HepG2 (cell line): ENCODE results near the gene SYDE2. TPM values are rescaled to one million over a fixed set of nuclear protein-coding genes. Genes with fewer than 3 reads are reported as not detected.

Experiments used
- ATAC-seq: fragments of 200-7000 bp; cut with Tn5 transposase; 3 replicates; pipeline ENCODE4 v1.9.1; 2020; ENCODE audit warnings: mild to moderate bottlenecking, moderate library complexity
- BruUV-seq: library from RNA; stranded (reverse); fragments of 400-500 nt; replicated peaks from 2 replicates; lab custom pipeline; 2021; lab: Mats Ljungman, UMichigan
- CTCF ChIA-PET: fragments of 300-600 bp; formaldehyde crosslinking; extraction: SDS; loops from one replicate; lab custom pipeline; 2021; ENCODE audit warnings: low total read pairs, inconsistent platforms, low intra/inter-chr PET ratio; lab: Yijun Ruan, JAX
- POLR2A ChIA-PET: fragments of 350-600 bp; sonication (Branson Sonifier 250); formaldehyde crosslinking; loops from one replicate; lab custom pipeline; 2020; ENCODE audit warnings: antibody characterized with exemption, inconsistent platforms; lab: Yijun Ruan, JAX
- DNase-seq: peaks from one replicate; pipeline ENCODE4 v3.0.0-alpha.2; 2015; ENCODE audit warnings: low spot score
- FAIRE-seq: peaks from 3 replicates; lab custom pipeline; 2011; peaks lifted over from hg19 to GRCh38; lab: Jason Lieb, UNC
- H2AFZ ChIP-seq: one replicate; pipeline ENCODE4 v1.6.1; 2011; ENCODE audit warnings: low read length, inconsistent platforms
- H3K27ac ChIP-seq: fragments of 300-600 bp; 3 replicates; pipeline ENCODE4 v1.8.0; 2011; ENCODE audit warnings: mixed run types, mild to moderate bottlenecking, mixed read lengths, low read length, inconsistent platforms; ENCODE audit not compliant: insufficient read depth; ENCODE audit errors: extremely low read length
- H3K27me3 ChIP-seq, 2 experiments: fragments of 200-600 bp in 1 of 2; 2 replicates in 1 of 2; 3 replicates in 1 of 2; pipeline versions ENCODE4 v1.6.0 to v1.8.0; 2011; ENCODE audit warnings: low read length in 2 of 2, mild to moderate bottlenecking in 2 of 2, moderate library complexity in 2 of 2, inconsistent platforms in 1 of 2; ENCODE audit not compliant: insufficient read depth in 2 of 2, control insufficient read depth in 1 of 2
- H3K36me3 ChIP-seq, 2 experiments: fragments of 200-600 bp in 1 of 2; replicated peaks in 1 of 2; 2 replicates in 1 of 2; 3 replicates in 1 of 2; pipeline versions ENCODE4 v1.5.1 to v1.8.0; 2011; ENCODE audit warnings: low read length in 2 of 2, inconsistent platforms in 1 of 2; ENCODE audit not compliant: insufficient read depth in 2 of 2, control insufficient read depth in 1 of 2
- H3K4me1 ChIP-seq: 2 replicates; pipeline ENCODE4 v1.5.1; 2012; ENCODE audit warnings: low read length, inconsistent platforms; ENCODE audit not compliant: insufficient read depth
- H3K4me2 ChIP-seq: 2 replicates; pipeline ENCODE4 v1.6.0; 2011; ENCODE audit warnings: low read depth, low read length, inconsistent platforms
- H3K4me3 ChIP-seq, 3 experiments: fragments of 200-600 bp in 1 of 3; sonication (generic), shearing (Covaris generic) in 1 of 3; replicated peaks in 1 of 3; 2 replicates each; pipeline ENCODE4 v1.5.1; 2011 to 2016; ENCODE audit warnings: low read length in 3 of 3, inconsistent platforms in 2 of 3, low read depth in 2 of 3, mild to moderate bottlenecking in 2 of 3, control low read depth in 1 of 3, mixed read lengths in 1 of 3; ENCODE audit not compliant: insufficient read depth in 1 of 3
- H3K79me2 ChIP-seq: one replicate; pipeline ENCODE4 v1.6.1; 2011; ENCODE audit warnings: low read length, inconsistent platforms; ENCODE audit not compliant: insufficient read depth
- H3K9ac ChIP-seq: 2 replicates; pipeline ENCODE4 v1.6.0; 2011; ENCODE audit warnings: mild to moderate bottlenecking, low read depth, low read length, inconsistent platforms; ENCODE audit not compliant: insufficient read depth
- H3K9me3 ChIP-seq: 2 replicates; pipeline ENCODE4 v1.5.1; 2012; ENCODE audit warnings: mild to moderate bottlenecking, low read length
- H4K20me1 ChIP-seq: 2 replicates; pipeline ENCODE4 v1.6.0; 2011; ENCODE audit warnings: inconsistent platforms, mild to moderate bottlenecking, low read length, moderate library complexity; ENCODE audit not compliant: insufficient read depth
- CBX5 ChIP-seq: sonication (generic); formaldehyde crosslinking; IDR thresholded peaks from 2 replicates; pipeline ENCODE4 v1.4.0; 2020; ENCODE audit warnings: missing genetic modification reagents, borderline replicate concordance
- CREB3 ChIP-seq: sonication (generic); formaldehyde crosslinking; IDR thresholded peaks from 2 replicates; pipeline ENCODE4 v1.5.0; 2020; ENCODE audit warnings: missing genetic modification reagents
- JDP2 ChIP-seq: sonication (generic); formaldehyde crosslinking; IDR thresholded peaks from 2 replicates; pipeline ENCODE4 v1.8.1; 2022; ENCODE audit warnings: missing genetic modification reagents, borderline replicate concordance
- MAFK ChIP-seq, 2 experiments: IDR thresholded peaks in 1 of 2; conservative IDR thresholded peaks in 1 of 2; 2 replicates each; pipeline ENCODE4 v1.6.1; 2011; ENCODE audit warnings: improper control_type of control experiment in 2 of 2, low read length in 2 of 2
- MEF2D ChIP-seq: sonication (generic); formaldehyde crosslinking; IDR thresholded peaks from 2 replicates; pipeline ENCODE4 v1.5.1; 2020; ENCODE audit warnings: mild to moderate bottlenecking, missing genetic modification reagents
- MIER3 ChIP-seq: IDR thresholded peaks from 2 replicates; pipeline ENCODE4 v1.6.1; 2016; ENCODE audit warnings: missing compliant biosample characterization, borderline replicate concordance
- NCOA2 ChIP-seq: sonication (generic); formaldehyde crosslinking; IDR thresholded peaks from 2 replicates; pipeline ENCODE4 v1.8.0; 2022; ENCODE audit warnings: inconsistent platforms
- NFATC3 ChIP-seq: sonication (generic); formaldehyde crosslinking; IDR thresholded peaks from 2 replicates; pipeline ENCODE4 v1.5.1; 2020; ENCODE audit warnings: mild to moderate bottlenecking, missing genetic modification reagents
- PRMT3 ChIP-seq: sonication (generic); formaldehyde crosslinking; IDR thresholded peaks from 2 replicates; pipeline ENCODE4 v1.8.1; 2022; ENCODE audit warnings: low read depth, mild to moderate bottlenecking, moderate library complexity, missing genetic modification reagents, borderline replicate concordance
- SRF ChIP-seq: IDR thresholded peaks from 2 replicates; pipeline ENCODE4 v1.6.1; 2011; ENCODE audit warnings: mild to moderate bottlenecking, low read depth, low read length, moderate library complexity
- TBP ChIP-seq: sonication (generic); formaldehyde crosslinking; IDR thresholded peaks from 2 replicates; pipeline ENCODE4 v1.5.0; 2020; ENCODE audit warnings: missing genetic modification reagents
- ZBTB20 ChIP-seq: sonication (generic); formaldehyde crosslinking; IDR thresholded peaks from 2 replicates; pipeline ENCODE4 v1.8.1; 2023; ENCODE audit warnings: missing genetic modification reagents, low read depth, mild to moderate bottlenecking, borderline replicate concordance
- ZNF549 ChIP-seq: sonication (generic); formaldehyde crosslinking; IDR thresholded peaks from 2 replicates; pipeline ENCODE4 v1.5.0; 2020; ENCODE audit warnings: missing genetic modification reagents
- ZNF563 ChIP-seq: sonication (generic); formaldehyde crosslinking; IDR thresholded peaks from 2 replicates; pipeline ENCODE4 v1.8.0; 2022; ENCODE audit warnings: mild to moderate bottlenecking, moderate library complexity, missing genetic modification reagents
- ZNF777 ChIP-seq: sonication (generic); formaldehyde crosslinking; IDR thresholded peaks from 2 replicates; pipeline ENCODE4 v1.4.0; 2020; ENCODE audit warnings: missing genetic modification reagents
- ZSCAN29 ChIP-seq: sonication (generic); formaldehyde crosslinking; conservative IDR thresholded peaks from 2 replicates; pipeline ENCODE4 v1.4.0; 2020; ENCODE audit warnings: mild to moderate bottlenecking, missing genetic modification reagents
- WGBS: methylation state at CpG from one replicate; pipeline ENCODE4 v1.1.6; 2017; ENCODE audit warnings: low lambda C conversion rate; 5-methylcytosine and 5-hydroxymethylcytosine counted together
- in situ Hi-C: cut with HindIII; loops from 2 replicates; pipeline ENCODE4 v1.10.0; 2017; ENCODE audit warnings: low pct_unique_long_range_greater_than_20kb; ENCODE audit not compliant: extremely low pct_ligation_motif_present
- intact Hi-C: fragments of 100-400 bp; cut with micrococcal nuclease; formaldehyde crosslinking; loops from one replicate; pipeline ENCODE4 v1.10.0; 2022; ENCODE audit not compliant: unreplicated experiment
- polyA plus RNA-seq, 8 experiments: library from polyadenylated mRNA; depleted of rRNA in 3 of 8; stranded (reverse) in 7 of 8; unstranded in 1 of 8; fragments of >200 nt; fragmentation: Illumina TruSeq in 4 of 8; extraction: Trizol in 4 of 8; gene quantifications; 2 replicates each; pipeline versions ENCODE4 v1.2.1 to v1.2.3, GENCODE V29; 2011 to 2016; ENCODE audit warnings: low read depth in 4 of 8, missing spikeins in 1 of 8, mixed read lengths in 1 of 8; ENCODE audit not compliant: insufficient read depth in 1 of 8
- total RNA-seq, 5 experiments: library from RNA; depleted of rRNA; stranded (reverse); fragments of >200 nt; fragmentation: Illumina TruSeq; extraction: Trizol; gene quantifications; 2 replicates each; pipeline ENCODE4 v1.2.3, GENCODE V29; 2016; ENCODE audit warnings: low read depth in 1 of 5
- TF ChIP-seq, protein P1 (sequence below): sonication (generic); formaldehyde crosslinking; IDR thresholded peaks from 2 replicates; pipeline ENCODE4 v1.5.0; 2020; ENCODE audit warnings: missing genetic modification reagents
- TF ChIP-seq, protein P2 (sequence below): sonication (generic); formaldehyde crosslinking; IDR thresholded peaks from 2 replicates; pipeline ENCODE4 v1.8.0; 2022; ENCODE audit warnings: mild to moderate bottlenecking, missing genetic modification reagents, moderate library complexity
- TF ChIP-seq, protein P3 (sequence below): sonication (generic); formaldehyde crosslinking; IDR thresholded peaks from 2 replicates; pipeline ENCODE4 v1.5.0; 2020; ENCODE audit warnings: missing genetic modification reagents

SYDE2 gene
- total and polyA plus RNA-seq, 2 of the 13 experiments (the other 11 are each of a cell fraction or from before 2014, with no cell fraction given): 1.8 to 5.3 TPM

- TF ChIP-seq CBX5 (CRISPR knock-in tag) (no peak), TBP (CRISPR knock-in tag) (no peak), ZBTB20 (CRISPR knock-in tag) (no peak)
These were observed 22.5 kb upstream of the SYDE2 start (continued) for GRCh38 chr1:85223334-85223733.

GRCh38 chr1:85220756-85221201 lies 20.0 kb upstream of the SYDE2 start:
- no peaks in the 10 kb centered on the region for H3K27me3 ChIP-seq
- ATAC-seq (no peak), DNase-seq (no peak), FAIRE-seq (no peak)
- no peaks in the 10 kb centered on the region for H4K20me1 ChIP-seq
- no TSS peak for BruUV-seq
- H3K36me3 ChIP-seq: no peaks in the 10 kb centered on the region
- H3K9me3 ChIP-seq: no peaks in the 10 kb centered on the region
- ChIA-PET POLR2A (no interaction called here), CTCF (no interaction called here)
- H2AFZ ChIP-seq: no peak overlapping the region
- in situ Hi-C loops: no loop called here
- no peak overlapping the region for H3K9ac ChIP-seq
- no peak overlapping the region for H3K4me2 ChIP-seq
- no peak overlapping the region for H3K4me3 ChIP-seq
- WGBS: 33% methylated on average over 7 of the region's 7 CpGs
- no peaks in the 10 kb centered on the region for H3K79me2 ChIP-seq
- H3K4me1 ChIP-seq: peaks cover 9% of the 10 kb centered on the region
- H3K27ac ChIP-seq: no peak overlapping the region
- intact Hi-C loops: no loop called here
- TF ChIP-seq MIER3 (CRISPR knock-in tag): no peak
- no peak for TF ChIP-seq JDP2 (CRISPR knock-in tag)
- no peak for TF ChIP-seq ZNF549 (CRISPR knock-in tag)
- TF ChIP-seq NFATC3 (CRISPR knock-in tag): no peak
- no peak for TF ChIP-seq ZNF563 (CRISPR knock-in tag)
- TF ChIP-seq, protein P1, sequence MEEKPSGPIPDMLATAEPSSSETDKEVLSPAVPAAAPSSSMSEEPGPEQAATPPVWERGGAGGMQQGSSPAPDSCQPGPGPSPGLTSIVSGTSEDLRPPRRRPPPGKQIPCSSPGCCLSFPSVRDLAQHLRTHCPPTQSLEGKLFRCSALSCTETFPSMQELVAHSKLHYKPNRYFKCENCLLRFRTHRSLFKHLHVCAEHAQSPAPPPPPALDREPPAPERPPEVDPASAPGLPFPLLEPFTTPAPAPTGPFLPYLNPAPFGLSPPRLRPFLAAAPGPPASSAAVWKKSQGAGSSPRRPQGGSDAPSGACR (CRISPR knock-in tag): no peak
- no peak for TF ChIP-seq MAFK (conservative IDR thresholded peaks at IDR 0.05 in 1 of 2, IDR thresholded peaks at IDR 0.05 in 1 of 2; ENCODE audit: low read length in 2 of 2)
- no peak for TF ChIP-seq ZSCAN29 (CRISPR knock-in tag)
- TF ChIP-seq, protein P2, sequence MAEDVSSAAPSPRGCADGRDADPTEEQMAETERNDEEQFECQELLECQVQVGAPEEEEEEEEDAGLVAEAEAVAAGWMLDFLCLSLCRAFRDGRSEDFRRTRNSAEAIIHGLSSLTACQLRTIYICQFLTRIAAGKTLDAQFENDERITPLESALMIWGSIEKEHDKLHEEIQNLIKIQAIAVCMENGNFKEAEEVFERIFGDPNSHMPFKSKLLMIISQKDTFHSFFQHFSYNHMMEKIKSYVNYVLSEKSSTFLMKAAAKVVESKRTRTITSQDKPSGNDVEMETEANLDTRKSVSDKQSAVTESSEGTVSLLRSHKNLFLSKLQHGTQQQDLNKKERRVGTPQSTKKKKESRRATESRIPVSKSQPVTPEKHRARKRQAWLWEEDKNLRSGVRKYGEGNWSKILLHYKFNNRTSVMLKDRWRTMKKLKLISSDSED (CRISPR knock-in tag): no peak
- TF ChIP-seq, protein P3, sequence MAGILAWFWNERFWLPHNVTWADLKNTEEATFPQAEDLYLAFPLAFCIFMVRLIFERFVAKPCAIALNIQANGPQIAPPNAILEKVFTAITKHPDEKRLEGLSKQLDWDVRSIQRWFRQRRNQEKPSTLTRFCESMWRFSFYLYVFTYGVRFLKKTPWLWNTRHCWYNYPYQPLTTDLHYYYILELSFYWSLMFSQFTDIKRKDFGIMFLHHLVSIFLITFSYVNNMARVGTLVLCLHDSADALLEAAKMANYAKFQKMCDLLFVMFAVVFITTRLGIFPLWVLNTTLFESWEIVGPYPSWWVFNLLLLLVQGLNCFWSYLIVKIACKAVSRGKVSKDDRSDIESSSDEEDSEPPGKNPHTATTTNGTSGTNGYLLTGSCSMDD (CRISPR knock-in tag): no peak
- TF ChIP-seq CREB3 (CRISPR knock-in tag): no peak
- TF ChIP-seq PRMT3 (CRISPR knock-in tag): no peak
- TF ChIP-seq SRF: no peak
- TF ChIP-seq NCOA2: no peak
- TF ChIP-seq MEF2D (CRISPR knock-in tag): no peak
- TF ChIP-seq ZNF777 (CRISPR knock-in tag): no peak
